Effector CD8-positive, alpha-beta T cell (primary cell): Measurements from ENCODE around the gene COL23A1.

Experiments used
- DNase-seq: peaks from one replicate; lab custom pipeline; 2025; lab: John Stamatoyannopoulos, UW

The COL23A1 gene

DNA sequence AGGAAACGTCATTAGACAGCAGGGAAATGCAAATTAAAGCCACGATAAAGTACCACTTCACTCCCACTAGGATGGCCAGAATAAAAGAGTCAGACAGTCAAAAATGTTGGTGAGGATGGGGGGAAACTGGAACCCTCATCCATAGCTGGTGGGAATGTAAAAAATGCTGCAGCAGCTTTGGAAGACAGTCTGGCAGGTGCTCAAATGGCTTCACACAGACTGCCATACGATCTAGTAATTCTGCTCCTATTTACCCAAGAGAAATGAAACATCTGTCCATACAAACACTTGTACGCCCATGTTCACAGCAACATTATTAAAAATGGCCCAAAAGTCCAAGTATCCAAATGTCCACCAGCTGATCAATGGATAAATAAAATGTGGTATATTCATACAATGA, 198.7 kb downstream of the COL23A1 start:
- no peak for DNase-seq

DNA sequence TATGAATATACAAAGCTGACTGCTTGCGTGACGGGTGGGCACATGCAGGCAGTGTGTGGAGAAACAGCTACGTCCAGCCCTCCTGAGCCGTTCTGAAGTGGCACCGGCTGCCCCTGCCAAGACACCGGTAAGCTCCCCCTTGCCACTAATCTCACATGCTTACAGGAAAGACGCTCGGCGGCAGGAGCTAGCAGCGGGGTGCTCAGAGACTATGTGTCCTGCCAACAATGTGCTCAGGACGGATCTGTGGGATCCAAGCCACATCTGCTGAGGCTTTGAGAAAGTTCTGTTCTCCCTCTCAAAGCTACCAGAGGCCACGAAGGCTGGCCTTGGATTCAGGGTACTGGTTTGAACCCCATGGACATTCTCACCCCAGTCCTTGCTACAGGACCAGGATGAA, 200.4 kb downstream of the COL23A1 start:
- no peak for DNase-seq

DNA sequence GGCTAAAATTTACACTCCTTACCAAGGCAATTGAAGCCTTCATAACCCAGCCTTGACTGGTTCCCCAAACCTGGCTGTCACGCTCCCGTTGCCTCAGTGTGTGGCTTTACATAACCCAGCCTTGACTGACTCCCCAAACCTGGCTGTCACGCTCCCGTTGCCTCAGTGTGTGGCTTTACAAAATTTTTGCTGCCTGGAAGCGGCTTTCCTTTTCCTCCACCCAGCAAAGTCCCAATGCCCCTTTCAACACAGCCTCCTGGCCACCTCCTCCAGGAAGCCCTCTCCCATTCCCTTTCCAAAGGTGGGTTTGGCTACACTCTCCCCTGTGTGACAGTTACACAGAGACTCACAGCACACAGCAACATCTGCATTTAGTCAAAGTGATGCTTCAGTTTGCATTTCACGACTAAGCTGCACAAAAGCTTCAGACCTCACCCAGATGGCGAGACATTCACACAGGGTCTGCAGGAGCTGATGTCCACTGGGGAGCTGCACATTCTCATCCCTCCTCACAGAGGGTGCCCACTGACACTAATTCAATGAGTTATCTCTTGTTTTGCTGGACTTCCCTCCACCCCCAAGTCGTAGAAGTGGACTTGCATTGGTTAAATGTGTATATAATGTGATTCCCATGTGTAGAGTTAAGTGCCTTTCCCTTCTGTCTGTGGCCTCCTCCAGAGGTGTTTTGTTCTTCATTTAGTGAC, 201.0 kb downstream of the COL23A1 start:
- DNase-seq, result no peak

DNA sequence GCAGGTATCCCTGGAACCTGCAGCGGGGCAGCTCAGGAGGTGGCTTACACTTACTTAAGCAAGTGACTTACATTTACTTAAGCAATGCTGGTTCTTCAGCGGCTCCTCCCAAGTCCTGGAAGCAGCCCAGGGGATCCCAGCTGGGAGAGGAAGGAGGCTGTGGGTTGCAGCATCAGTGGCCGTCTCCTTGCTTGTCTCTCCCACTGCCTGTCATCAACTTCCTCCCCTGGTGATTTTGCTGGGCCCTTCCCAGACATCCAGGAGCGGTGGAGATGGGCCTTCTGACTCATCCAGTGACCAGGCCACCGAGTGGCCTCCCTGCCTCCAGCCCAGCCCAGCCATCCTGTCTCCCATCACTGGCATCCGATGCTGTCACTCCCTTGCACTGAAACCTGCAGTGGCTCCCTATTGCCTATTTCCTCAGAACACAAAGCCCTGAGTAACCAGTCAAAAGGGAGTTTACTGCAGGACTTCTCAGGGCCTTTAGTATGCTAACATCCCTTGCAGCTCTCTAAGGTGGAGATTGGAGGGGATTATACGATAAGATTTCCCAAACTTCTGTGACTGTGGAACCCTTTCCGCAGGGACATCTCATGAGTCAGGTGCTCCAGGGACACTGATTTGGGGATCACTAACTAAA, 201.7 kb downstream of the COL23A1 start:
- no peak for DNase-seq

DNA sequence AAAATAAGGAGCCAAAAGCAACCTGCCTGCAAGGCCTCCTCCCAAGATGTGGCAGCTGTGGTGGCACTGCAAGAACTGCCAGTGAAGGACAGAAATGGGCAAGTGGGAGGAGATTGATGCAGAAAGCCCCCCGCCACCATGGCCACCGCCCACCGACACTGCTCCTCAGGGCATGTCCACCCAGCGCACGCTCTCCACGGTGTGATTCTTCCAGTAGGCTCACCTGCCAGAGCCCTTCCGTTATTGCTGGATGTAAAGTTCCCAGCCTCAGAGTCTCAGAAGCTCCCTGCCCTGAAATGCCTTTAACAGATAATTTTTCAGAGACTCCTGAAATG, 202.4 kb downstream of the COL23A1 start:
- DNase-seq, result no peak

DNA sequence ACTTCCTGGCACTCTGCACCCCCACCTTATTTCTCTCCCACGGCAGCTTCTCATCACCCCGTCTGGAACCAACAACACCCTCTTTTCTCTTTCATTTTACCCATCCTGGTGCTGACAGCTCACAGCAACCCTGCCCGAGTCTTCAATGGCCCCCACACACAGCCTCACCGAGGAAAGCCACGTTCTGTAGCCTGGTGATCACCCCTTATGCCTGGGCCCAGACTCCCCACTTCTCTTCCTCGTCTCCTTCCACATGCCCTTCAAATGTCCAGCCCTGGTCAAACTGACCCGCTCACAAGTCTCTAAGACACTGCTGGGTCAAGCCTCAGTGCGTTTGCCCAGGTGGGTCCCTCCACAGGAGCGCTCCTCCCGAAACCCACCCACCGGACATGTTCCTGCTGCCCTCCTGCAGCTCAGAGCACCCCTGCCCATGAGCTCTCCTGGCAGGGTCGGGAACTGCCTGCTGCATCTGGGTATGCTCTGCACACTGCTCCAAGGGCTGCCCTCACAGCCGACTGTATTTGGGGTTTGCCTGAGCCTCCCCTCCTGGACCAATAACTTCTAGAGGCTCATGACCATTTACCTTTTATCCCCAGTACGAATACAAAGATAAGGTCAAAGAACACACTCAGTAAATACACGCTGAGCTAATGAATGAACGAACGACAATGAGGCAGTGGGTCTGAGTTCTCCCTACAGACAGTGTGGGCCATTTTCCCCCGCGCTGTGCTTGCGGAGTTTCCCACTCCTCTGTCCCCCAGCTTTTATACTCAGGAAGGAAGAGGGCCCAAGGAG, 202.9 kb downstream of the COL23A1 start:
- DNase-seq, result no peak

DNA sequence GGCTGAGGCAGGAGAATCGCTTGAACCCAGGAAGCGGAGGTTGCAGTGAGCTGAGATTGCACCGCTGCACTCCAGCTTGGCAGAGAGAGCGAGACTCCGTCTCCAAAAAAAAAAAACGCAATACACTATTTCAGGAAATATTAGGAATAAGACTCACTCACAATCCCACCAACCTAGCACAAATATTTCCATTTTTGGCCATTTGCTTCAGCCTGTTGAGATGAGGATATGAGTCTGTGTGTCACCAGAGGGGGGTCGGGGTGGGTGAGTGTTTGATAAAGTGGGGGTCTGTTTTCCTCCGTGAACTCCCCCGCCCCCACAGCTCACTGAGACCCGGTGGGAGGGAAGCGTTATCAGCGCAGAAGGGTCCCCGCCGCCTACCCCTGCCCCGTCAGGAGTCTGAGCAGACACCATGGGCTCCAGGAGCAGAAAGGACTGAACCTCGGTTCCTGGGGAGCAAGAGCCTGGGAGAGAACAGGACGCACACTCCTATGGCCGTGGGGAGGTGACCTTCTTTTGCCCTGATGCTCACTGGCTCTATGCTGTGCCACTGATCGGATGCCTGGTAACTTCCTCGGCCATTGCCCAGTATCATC, 203.8 kb downstream of the COL23A1 start:
- no peak for DNase-seq

DNA sequence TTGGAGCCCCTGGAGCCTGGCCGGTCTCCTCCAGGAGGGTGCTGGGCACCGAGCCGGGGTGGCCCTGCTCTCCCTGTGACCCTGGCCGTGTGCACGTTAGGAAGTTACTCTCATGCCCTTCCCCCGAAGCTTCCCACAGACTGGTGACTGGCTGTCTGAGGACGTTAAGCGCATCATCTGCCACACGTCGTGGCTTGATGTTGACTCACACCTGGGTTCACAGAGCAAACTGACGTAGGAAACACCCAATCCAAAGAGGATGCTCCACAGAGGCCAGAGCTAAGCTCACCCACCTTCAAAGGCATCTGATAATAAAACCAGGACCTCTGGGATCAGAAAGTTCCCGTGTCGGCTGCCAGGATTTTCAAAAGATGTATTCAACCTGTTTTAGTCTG, 204.7 kb downstream of the COL23A1 start:
- no peak for DNase-seq

DNA sequence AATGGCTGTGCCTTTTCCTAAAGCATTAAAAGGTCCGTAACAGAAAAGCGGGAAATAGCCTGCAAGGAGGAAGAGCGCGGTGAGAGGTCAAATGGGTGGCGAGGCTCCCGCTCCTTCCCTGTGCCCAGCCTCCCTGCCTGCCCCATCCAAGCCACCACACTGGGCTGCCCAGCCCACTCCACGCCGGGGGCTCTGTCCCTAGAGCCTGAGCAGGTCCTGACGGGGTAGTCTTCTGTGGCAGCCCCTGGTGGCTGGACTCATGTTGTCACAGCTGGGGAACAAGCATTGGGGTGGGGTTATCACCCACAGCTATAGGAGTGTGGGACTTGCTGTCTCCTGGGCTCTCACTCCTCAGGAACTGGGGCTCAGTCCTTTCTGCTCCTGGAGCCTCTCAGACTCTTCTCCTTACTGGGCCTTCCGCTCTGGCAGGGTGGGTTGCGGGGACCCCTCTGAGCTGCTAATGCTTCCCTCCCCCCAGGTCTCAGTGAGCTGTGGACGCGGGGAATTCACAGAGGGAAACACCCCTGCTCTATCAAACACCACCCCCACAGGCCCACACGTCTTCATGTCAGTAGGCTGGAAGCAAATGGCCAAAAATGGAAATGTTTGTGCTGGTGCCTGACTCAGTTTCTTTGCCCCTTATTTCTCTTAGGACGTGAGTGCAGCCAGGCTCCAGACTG, 205.2 kb downstream of the COL23A1 start:
- no peak for DNase-seq

DNA sequence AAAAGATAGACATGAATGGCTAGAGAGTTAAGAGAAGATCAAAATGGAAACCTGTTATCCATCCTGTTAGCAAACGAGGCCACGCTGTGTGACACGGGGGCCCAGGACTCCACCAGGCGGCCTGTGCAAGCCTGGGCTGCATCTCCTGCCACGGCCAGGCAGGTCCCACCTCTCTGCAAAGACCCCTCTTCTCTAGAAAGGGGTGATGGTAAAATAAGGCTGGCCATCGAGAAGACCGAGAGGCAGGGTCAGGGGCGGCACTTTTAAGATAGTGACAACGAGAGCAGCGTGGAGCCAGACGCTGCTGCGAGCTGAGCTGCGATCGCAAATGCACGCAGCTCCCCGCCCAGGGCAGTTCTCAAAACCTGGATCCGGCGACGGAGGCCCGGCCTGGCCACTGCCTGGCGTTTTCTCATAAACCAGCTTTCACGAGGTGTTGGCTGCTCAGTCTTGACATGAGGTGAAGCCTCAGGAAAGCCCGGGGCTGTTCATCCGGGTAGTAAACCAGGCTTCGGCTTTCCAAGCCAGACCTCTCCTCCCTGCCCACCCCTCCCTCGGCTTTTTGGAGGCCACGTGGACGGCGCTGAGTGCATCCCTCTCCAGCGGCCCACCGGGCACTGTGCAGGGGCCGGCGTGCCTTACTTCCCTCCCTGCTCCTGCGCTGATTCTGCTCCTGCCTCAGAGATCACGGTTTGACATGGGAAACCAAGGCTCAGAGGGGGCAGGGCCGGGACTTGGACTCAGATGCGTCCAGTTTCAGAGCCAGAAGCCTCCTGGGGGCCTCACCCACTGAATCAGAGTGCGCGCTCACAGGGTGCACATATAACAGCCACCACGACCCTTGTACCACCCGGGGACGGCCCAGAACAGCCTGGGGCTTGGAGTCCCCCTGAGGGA, 206.0 kb downstream of the COL23A1 start:
- DNase-seq, result no peak

DNA sequence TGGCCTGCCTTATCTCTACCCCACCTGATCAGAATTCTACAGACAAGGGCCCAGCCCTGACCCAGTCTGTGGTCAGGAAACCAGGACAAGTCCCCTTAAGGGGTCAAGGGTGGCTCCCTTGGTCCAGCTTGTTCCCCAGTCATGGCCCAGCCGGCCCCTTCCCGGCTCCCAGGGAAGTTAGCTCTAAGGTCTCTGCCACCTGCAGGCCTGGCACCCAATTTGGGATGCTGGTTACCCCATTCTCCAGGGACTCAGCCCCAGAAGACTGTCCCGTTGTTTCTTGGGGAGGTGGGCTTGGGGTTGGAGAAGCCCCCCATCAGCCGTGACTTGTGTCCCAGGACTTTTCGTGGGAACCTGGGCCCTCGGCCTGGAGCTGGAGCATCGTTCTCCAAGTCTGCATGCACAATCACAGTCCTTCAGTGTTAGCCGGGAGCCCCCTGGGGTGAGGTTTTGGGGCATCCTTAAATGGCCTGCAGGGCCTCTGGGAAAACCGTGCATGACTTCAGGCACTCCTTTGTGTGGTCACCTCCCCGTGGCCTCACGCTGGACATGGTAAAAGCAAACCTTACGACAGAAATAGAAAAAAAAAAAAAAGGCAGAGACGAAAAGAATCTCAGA, 206.8 kb downstream of the COL23A1 start:
- no peak for DNase-seq

DNA sequence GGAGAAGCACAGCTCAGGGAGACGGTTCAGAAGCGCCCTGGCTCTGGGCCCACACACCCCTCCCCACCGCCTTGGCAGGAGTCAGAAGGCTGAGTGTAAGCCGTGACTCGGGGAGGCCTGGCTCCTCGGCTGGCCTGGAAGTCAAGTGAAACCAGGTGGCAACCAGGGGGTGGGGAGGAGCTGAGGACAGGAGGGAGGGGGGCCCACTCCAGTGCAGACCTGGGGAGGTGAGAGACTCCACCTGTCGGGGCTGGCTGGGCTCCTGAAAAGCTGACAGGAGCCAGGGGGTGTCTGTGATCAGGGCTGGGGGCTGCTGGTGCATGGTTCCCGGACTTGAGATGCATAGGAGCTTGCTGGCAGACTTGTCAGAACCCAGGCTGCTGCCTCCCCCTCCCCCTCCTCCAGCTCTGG, 207.4 kb downstream of the COL23A1 start:
- no peak for DNase-seq

DNA sequence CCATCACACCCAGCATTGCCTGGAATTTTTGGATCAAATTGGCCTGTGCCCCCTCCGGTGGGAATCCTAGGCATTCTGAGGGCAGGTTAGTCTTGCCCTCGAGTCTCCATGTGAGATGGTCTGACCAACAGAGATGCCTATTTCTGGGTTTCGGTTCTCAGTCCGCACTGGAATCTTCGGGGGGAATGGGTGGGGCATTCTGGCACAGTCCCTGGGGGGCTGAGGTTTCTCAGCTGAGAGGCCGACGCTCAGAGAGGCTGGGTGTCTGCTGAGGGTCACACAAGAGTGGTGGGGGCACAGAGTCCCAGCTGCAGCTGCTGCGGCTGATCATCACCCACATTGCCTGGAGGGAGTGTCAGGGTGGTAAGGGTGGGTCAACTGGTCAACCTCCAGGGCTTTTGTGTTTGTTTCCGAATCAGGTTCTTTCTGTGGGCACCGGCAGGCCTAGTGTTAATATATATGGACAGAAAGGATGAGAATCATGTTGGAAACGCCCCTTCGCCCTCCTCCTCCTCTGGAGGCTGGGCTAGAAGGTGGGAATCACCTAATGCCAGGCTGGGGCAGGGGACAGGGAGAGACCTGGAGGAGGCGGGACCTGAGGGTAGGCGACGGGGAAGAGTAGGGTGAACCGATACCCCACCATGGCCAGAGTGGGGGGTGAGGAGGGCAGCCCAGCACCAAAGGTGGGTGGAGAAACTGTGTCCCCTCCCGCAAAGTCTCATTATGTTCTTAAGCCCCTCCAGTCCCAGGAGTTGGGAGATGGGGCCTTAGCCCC, 208.1 kb downstream of the COL23A1 start:
- DNase-seq, result no peak

DNA sequence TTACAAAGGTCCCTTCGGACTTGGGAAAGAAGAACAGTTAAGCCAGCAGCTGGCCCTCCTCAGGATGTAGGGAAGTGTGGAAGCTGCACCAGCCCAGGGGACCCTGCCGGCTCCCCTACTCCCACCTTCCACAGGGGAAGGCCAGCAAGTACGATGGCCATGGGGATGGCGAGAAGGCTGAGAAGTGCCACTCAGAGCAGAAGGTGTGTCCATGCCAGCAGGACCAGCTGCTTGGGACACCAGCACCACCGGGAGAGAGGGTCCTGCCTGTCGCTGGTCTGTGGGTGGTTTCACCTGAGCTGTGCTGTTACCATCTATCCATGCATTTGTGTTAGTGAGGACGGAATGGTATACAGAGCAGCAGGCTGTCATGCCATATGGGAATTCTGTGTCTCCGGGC, 209.0 kb downstream of the COL23A1 start:
- no peak for DNase-seq

DNA sequence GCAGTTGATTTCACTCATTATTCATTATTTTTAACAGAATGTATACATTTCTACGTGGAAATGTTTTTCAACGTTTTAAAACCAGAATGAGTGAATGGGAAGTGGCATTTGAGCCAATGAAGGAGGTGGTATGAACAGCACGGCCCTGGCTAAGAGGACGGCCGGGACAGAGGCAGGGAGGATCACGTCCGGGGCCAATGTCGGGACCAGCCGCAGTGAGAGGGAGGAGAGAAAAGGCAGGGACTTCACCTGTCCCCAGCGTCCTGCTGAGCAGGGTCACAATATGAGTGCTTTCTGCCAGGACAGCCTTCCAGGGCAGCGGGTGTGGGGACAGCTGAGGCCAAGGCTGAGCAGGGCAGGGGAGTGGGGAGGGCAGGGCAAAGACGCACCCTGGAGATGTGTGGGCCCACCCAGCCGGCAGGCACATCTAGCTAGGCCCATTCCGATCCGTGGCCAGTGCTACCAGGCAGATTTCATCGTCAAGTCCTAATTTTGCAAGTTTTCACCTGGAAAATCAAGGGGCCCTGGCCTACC, 209.6 kb downstream of the COL23A1 start:
- DNase-seq, result no peak

DNA sequence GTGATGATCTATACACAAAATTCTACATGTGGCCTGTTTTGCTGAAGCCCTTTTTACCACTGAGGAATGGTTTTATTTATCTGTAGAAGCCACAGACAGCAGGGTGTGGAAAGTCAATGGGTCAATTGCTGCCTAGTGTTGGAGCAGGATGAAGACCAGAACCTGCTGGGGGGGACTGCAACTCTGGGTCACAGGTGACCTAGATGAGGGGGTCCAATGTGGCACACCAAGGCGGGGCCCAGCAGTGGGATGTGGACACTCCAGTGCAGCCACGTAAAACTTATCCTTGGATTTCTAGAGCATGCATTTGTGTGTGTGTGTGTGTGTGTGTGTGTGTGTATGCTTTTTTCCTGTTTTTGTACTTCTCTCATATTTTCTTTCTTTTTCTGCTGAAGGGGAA, 210.1 kb downstream of the COL23A1 start:
- DNase-seq, result no peak

DNA sequence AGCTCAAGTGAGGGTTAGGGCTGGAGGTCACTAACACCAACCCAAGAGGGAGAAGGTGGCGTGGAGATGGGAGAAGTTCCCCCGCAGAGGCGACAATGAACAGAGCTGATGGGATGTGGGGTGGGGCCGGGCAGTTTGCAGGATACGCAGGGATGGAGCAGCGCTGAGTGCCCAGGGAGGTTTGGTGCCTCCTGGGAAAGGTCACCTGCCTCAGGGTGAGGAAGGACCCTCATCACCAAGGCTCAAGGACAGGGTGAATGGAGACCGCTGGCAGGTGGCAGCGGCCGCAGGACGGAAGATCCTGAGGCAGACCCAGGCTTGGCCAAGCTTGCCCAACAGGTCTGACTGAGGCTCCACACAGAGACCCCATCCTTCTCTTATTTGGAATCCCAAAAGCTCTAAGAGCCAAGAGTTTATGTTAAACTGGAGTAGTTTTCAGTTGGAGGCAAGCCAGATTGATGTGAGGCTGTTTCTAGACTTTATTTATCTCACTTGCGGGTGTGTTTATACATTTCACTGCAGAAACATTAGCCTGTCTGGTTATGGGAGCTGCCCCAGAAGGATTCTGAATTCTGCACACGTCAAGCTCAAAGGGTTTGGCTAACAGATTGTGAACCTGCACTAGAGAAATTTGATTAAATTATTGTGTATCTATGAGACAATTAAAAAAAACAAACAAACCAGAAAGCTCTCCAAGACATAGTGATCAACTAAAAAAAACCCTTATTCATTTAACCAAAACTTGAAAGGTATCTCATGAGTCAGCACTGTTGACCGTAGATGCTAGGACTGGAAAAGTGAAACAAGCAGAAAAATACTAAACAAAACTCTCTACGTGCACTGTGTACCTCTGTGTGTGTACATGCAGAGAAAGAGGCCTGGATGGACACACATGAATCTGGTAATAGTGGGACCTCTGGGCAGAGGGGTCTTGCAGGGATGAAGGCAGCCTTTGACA, 211.4 kb downstream of the COL23A1 start:
- DNase-seq, result no peak

DNA sequence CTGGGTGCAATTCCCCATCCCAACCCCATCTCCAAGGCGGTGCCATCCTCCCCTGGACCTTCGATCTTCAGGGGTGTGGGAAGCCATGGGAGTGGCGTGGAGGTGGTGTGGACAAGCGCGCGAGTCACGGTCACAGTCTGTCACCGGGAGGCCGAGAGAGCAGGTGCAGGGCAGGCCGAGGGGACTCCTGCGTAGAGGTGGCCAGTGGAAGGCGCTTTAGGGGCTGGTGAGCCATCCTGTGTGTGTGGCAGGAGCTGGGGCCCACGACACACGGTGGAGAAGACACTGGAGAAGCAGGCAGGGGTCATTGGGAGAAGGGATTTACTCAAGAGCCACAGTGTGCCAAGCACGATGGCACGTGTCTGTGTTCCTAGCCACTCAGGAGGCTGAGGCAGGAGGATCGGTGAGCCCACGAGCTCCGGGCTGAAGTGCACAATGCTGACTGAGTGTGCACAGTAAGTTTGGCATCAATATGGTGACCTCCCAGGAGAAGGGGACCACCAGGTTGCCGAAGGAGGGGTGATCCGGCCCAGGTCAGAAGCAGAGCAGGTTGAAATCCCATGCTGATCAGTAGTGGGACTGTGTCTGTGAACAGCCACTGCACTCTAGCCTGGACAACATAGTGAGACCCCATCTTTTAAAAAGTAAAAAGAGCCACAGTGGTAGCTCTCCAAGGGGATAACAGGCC, 212.5 kb downstream of the COL23A1 start:
- no peak for DNase-seq
